ENCODE data around the gene TMEM255B. TPM values are rescaled to one million over a fixed set of nuclear protein-coding genes. Genes with fewer than 3 reads are reported as not detected.

The TMEM255B gene
- total and polyA plus RNA-seq, 9 of the 15 experiments (the other 6 are each of a cell fraction or from before 2014, with no cell fraction given): 0.01 to 0.75 (median 0.23) TPM

DNA sequence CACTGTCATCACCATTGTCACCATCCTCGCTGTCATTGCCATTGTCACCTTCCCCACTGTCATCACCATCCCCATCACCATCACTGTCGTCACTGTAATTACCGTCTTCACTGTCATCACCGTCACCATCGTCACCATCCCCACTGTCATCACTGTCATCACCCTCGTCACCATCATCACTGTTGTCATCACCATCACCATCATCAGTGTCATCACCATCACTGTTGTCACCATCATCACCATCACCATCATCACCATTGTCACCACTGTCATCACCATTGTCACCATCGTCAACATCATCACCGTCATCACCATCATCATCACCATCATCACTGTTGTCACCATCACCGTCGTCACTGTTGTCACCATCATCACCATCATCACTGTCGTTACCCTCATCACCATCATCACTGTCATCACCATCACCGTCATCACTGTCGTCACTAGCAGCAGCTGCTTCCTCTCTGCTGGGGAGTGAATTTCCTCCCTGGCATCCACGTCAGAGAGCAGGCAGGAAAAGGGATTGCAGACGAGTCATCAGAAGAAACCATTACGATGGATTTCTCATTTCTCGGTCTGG lies 27.3 kb downstream of the TMEM255B start (continued):
- TF ChIP-seq GATA2 (CRISPR knock-in tag; IDR thresholded peaks at IDR 0.05) (no peak), NR2C2 (CRISPR knock-in tag; IDR thresholded peaks at IDR 0.05) (no peak), NR2C2 (tag; IDR thresholded peaks at IDR 0.05) (no peak), KDM1A (IDR thresholded peaks at IDR 0.05) (peak in 1 of 2 experiments; percentile 32; a peak in 2 of 4 replicates), XRCC4 (IDR thresholded peaks at IDR 0.05; ENCODE audit: extremely low read depth, insufficient read depth, insufficient read length) (no peak), ZNF398 (CRISPR knock-in tag; IDR thresholded peaks at IDR 0.05) (no peak), ZNF740 (CRISPR knock-in tag; IDR thresholded peaks at IDR 0.05) (no peak), ZNF740 (tag; IDR thresholded peaks at IDR 0.05) (no peak), PHB2 (IDR thresholded peaks at IDR 0.05; ENCODE audit: low read depth) (no peak), TAF15 (IDR thresholded peaks at IDR 0.05; ENCODE audit: low read depth, low read length) (no peak), MBD1 (CRISPR knock-in tag; IDR thresholded peaks at IDR 0.05) (no peak), DACH1 (IDR thresholded peaks at IDR 0.05; ENCODE audit: partially characterized antibody) (no peak), GTF2B (IDR thresholded peaks at IDR 0.05; ENCODE audit: extremely low read depth, insufficient read length) (no peak), SMARCC2 (IDR thresholded peaks at IDR 0.05; ENCODE audit: low read depth) (no peak), POLR2G (IDR thresholded peaks at IDR 0.05; ENCODE audit: low read depth, low read length) (no peak), TCF15 (CRISPR knock-in tag; IDR thresholded peaks at IDR 0.05) (no peak)
- TF ChIP-seq, protein P1, sequence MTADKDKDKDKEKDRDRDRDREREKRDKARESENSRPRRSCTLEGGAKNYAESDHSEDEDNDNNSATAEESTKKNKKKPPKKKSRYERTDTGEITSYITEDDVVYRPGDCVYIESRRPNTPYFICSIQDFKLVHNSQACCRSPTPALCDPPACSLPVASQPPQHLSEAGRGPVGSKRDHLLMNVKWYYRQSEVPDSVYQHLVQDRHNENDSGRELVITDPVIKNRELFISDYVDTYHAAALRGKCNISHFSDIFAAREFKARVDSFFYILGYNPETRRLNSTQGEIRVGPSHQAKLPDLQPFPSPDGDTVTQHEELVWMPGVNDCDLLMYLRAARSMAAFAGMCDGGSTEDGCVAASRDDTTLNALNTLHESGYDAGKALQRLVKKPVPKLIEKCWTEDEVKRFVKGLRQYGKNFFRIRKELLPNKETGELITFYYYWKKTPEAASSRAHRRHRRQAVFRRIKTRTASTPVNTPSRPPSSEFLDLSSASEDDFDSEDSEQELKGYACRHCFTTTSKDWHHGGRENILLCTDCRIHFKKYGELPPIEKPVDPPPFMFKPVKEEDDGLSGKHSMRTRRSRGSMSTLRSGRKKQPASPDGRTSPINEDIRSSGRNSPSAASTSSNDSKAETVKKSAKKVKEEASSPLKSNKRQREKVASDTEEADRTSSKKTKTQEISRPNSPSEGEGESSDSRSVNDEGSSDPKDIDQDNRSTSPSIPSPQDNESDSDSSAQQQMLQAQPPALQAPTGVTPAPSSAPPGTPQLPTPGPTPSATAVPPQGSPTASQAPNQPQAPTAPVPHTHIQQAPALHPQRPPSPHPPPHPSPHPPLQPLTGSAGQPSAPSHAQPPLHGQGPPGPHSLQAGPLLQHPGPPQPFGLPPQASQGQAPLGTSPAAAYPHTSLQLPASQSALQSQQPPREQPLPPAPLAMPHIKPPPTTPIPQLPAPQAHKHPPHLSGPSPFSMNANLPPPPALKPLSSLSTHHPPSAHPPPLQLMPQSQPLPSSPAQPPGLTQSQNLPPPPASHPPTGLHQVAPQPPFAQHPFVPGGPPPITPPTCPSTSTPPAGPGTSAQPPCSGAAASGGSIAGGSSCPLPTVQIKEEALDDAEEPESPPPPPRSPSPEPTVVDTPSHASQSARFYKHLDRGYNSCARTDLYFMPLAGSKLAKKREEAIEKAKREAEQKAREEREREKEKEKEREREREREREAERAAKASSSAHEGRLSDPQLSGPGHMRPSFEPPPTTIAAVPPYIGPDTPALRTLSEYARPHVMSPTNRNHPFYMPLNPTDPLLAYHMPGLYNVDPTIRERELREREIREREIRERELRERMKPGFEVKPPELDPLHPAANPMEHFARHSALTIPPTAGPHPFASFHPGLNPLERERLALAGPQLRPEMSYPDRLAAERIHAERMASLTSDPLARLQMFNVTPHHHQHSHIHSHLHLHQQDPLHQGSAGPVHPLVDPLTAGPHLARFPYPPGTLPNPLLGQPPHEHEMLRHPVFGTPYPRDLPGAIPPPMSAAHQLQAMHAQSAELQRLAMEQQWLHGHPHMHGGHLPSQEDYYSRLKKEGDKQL (CRISPR knock-in tag; IDR thresholded peaks at IDR 0.05; ENCODE audit: borderline replicate concordance): no peak
